Measurements from ENCODE around the gene HSD17B11. TPM values are rescaled to one million over a fixed set of nuclear protein-coding genes. Genes with fewer than 3 reads are reported as not detected.

Gene HSD17B11
- total RNA-seq, 1 experiment from 2014 or later = 8.8 TPM

- H2BK5ac ChIP-seq (ENCODE audit: insufficient read length, low read length) = no peak overlapping the region
- no peak overlapping the region for H2BK120ac ChIP-seq (ENCODE audit: low read depth, low read length, poor library complexity, severe bottlenecking)
- no peak overlapping the region for H3K4ac ChIP-seq (ENCODE audit: low read depth, low read length)
- H3K27ac ChIP-seq (ENCODE audit: insufficient read length, low read depth, low read length) = no peak overlapping the region
- H2BK20ac ChIP-seq (ENCODE audit: low read depth, low read length, poor library complexity, severe bottlenecking) = peak overlapping the region; percentile 51
- no peaks in the 10 kb centered on the region for H3K9me3 ChIP-seq (ENCODE audit: control insufficient read depth, low read depth, low read length)
- no peak overlapping the region for H4K5ac ChIP-seq (ENCODE audit: insufficient read length, low read depth, low read length)
- no peak overlapping the region for H4K91ac ChIP-seq (ENCODE audit: insufficient read length, low read depth, low read length)
- H3K56ac ChIP-seq (ENCODE audit: insufficient read length, low read depth, low read length) = no peak overlapping the region
- H3K9me3 Mint-ChIP-seq = peaks cover 0 to 3% of the 10 kb centered on the region in 2 experiments; a peak in 3 of 5 replicates
- no peaks in the 10 kb centered on the region for H3K79me2 ChIP-seq (ENCODE audit: insufficient read depth, low read length)
- peak overlapping the region; percentile 79 to 81 for H3K4me3 Mint-ChIP-seq
- DNase-seq = no peak
- peak overlapping the region; percentile 80 for H3K4me2 ChIP-seq (ENCODE audit: insufficient read depth, insufficient read length, low read length)
- no peak overlapping the region for H3K23ac ChIP-seq (ENCODE audit: insufficient read length, low read depth, low read length)
- no peak overlapping the region for H2BK15ac ChIP-seq (ENCODE audit: low read depth, low read length)
- peak overlapping the region in 1 of 3 experiments; percentile 88; a peak in 1 of 7 replicates for H3K27ac Mint-ChIP-seq
- no peak overlapping the region for H2BK12ac ChIP-seq (ENCODE audit: insufficient read length, low read depth, low read length)
- no peaks in the 10 kb centered on the region for H3K4me1 ChIP-seq (ENCODE audit: insufficient read depth, low read length)
- H2AFZ ChIP-seq (ENCODE audit: low read length) = peak overlapping the region; percentile 85
- H2AK5ac ChIP-seq (ENCODE audit: insufficient read length, low read length) = no peak overlapping the region
- H3K14ac ChIP-seq (ENCODE audit: insufficient read depth, low read length) = peak overlapping the region; percentile 82; the same call in 1 of the 2 replicates
- H3K23me2 ChIP-seq (ENCODE audit: insufficient read length, low read depth, low read length, poor library complexity, severe bottlenecking) = peaks cover 8% of the 10 kb centered on the region
- no peak overlapping the region for H3T11ph ChIP-seq (ENCODE audit: low read length)
- peaks cover 6% of the 10 kb centered on the region for H3K27me3 Mint-ChIP-seq (ENCODE audit: low read depth)
- TF ChIP-seq CTCF (conservative IDR thresholded peaks at IDR 0.05) = no peak
- peak overlapping the region; percentile 60 for H3K18ac ChIP-seq (ENCODE audit: insufficient read length, low read depth, low read length)
- WGBS (ENCODE audit: extremely low coverage, insufficient read length, low lambda C conversion rate) = no CpG with 5 or more reads among the region's 16 CpGs
- H3K79me1 ChIP-seq (ENCODE audit: insufficient read depth, low read depth, low read length, poor library complexity, severe bottlenecking) = no peaks in the 10 kb centered on the region
- H4K8ac ChIP-seq (replicated peaks; ENCODE audit: insufficient read length, low read depth, low read length) = no peak overlapping the region
- H3K27me3 ChIP-seq (ENCODE audit: insufficient read depth, low read length) = no peaks in the 10 kb centered on the region
- H3K4me1 Mint-ChIP-seq = peaks cover 13 to 16% of the 10 kb centered on the region in 2 experiments
- peak overlapping the region; percentile 34 for H3K9ac ChIP-seq (ENCODE audit: extremely low read depth, insufficient read length, low read length)
- H3K36me3 Mint-ChIP-seq (ENCODE audit: insufficient read depth in 1 of 3, low read depth in 3 of 3) = peaks cover 5 to 11% (median 6%) of the 10 kb centered on the region in 3 experiments; a peak in 6 of 7 replicates
- no peaks in the 10 kb centered on the region for H4K20me1 ChIP-seq (ENCODE audit: control insufficient read depth, insufficient read depth, insufficient read length)
These were observed 627 bp upstream of the HSD17B11 start for GRCh38 chr4:87391576-87392054.

Data from H9 (cell line).